GM19467 (cell line): ENCODE data around the gene ATM.
"Not testable (repeated sequence)": the region's sequence is repeated elsewhere in the genome, so short reads cannot be mapped to it uniquely, and the experiment has no call there.

Experiments
- ATAC-seq: cut with Tn5 transposase; IDR thresholded peaks from one replicate; pipeline ENCODE4 v1.9.1; 2021; ENCODE audit warnings: mild to moderate bottlenecking, moderate library complexity; ENCODE audit not compliant: unreplicated experiment

The ATM gene

DNA sequence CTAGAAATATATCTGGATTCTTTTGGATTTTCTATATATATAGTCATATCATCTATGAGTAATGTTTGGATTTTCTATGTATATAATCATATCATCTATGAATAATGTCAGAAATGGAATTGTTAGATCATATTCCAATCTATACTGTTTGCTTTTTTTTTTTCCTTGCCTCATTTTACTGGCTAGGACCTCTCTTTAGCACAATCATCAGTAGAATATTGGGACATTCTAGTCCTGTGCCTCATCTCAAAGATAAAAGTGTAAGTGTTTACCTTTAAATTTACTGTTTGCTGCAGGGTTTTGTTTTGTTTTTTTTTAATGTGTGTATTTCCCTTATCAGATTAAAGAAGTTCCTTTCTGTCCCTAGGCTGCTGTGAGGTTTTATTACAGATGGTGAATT is 147.4 kb downstream of the ATM start:
- no peak for ATAC-seq

DNA sequence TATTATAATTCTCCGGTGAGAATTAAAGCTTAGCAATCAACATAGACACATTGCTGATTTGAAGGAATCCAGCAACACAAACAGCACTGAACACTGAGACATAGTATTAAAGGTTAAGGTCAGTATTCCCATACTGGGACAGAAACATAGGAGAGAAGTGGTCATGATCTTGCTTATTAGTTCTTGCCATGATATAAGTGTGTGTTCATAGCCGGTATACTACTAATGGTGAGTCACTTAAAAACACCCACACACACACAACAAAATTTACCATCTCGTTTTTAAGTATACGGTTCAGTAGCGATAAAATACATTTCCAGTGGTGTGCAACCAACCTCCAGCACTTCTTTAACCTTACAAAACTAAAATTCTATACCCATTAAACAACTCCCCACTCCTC is 148.1 kb downstream of the ATM start:
- no peak for ATAC-seq

- not testable (repeated sequence) for ATAC-seq
Measured at GRCh38 chr11:108373505-108373904, 150.6 kb downstream of the ATM start.

DNA sequence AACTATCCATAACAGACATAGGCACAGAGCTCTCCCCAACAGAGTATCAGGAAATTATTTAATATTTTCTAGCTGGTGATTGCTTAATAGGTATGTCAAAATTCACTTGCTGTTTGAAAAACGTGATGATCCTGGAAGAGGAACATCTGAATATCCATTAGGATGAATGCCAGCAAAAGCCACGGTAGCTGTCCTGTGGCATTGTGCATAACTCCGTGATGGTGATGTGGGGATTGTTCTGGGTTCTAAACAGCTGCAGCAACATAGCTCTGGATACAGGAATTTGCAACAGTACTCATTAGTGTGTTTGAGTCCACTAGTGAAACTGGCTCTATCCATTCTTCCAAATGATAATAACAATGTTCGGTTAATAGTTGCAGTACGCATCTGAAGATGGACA is 165.7 kb downstream of the ATM start:
- no peak for ATAC-seq

DNA sequence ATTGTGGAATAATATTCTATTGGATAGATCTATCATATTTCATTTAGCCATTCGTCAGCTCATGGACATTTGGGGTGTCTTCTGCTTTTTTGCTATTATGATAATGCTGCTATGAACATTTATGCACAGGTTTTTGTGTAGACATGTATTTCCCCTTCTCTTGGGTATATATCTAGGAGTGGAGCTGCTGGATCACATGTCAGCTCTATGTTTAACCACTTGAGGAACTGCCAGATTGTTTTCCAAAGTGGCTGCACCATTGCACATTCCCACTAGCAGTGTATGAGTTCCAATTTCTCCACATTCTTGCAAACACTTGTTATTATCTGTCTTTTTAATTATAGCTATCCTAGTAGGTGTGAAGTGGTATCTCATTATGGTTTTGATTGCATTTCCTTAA is 169.5 kb downstream of the ATM start:
- ATAC-seq = no peak

DNA sequence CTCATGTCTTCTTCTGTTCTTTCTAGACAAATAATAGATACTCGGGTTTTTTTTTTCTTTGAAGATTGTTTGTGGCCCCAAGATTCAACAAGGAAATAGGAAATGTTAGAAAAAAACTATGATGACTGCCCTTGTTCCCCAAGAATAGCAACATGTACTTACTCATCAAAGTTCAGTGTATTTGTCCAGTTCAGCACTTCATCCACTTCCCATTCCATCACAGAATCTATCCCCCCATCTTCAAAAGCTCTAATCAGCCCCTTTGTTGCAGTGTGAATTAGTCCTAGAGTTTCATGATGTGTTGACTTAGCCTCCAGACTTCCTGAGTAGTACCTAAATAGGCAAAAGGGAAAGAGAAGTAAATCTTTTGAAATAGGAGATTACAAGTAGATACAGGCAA is 170.2 kb downstream of the ATM start:
- ATAC-seq = no peak

- no peak for ATAC-seq
Measured at GRCh38 chr11:108394744-108395284, 171.9 kb downstream of the ATM start.

DNA sequence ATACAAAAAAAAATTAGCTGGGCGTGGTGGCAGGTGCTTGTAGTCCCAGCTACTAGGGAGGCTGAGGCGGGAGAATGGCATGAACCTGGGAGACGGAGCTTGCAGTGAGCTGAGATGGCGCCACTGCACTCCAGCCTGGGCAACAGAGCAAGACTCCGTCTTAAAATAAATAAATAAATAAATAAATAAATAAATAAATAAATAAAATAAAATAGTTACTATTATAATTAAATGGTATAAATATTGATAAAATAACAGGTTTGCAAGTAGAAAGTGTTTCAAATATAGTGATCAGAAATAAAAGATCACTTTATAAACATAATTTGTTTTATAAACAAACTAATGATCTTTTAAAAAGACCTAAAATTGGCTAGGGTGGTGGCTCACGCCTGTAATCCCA is 173.8 kb downstream of the ATM start:
- ATAC-seq = not testable (repeated sequence)

GRCh38 chr11:108398439-108398838 is 175.6 kb downstream of the ATM start:
- no peak for ATAC-seq

GRCh38 chr11:108402241-108402640 is 179.4 kb downstream of the ATM start:
- no peak for ATAC-seq

DNA sequence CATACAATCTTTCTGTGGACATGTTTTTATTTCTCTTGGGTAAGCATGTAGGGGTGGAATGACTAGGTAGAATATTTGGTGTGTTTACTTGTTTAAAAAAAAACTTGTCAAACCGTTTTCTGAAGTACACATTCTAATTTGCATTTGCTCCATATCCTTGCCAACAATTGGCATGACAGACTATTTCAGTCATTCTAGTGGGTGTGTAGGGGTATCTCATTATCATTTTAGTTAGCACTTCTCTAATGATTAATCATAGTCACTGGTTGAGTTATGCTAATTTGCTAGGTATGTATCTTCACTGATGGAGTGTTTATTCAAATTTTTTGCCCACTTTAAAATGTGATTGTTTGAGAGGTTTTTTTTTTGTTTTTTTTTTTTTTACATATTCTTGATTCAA is 180.2 kb downstream of the ATM start:
- no peak for ATAC-seq

- no peak for ATAC-seq
Measured at GRCh38 chr11:108405706-108406105, 182.8 kb downstream of the ATM start.

DNA sequence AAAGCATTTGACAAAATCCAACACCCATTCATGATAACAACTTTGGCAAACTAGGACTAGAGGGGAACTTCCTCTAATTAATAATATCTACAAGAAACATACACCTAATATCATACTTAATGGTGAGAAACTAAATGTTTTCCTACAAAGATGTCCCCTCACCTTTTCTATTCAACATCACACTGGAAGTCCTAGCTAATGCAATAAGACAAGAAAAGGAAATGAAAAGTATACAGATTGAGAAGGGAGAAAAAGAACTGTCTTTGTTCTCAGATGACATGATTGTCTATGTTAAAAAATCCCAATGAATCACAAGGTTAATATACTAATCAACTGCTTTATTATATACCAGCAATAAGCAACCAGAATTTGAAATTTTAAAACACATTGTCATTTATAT is 192.1 kb downstream of the ATM start:
- no peak for ATAC-seq

DNA sequence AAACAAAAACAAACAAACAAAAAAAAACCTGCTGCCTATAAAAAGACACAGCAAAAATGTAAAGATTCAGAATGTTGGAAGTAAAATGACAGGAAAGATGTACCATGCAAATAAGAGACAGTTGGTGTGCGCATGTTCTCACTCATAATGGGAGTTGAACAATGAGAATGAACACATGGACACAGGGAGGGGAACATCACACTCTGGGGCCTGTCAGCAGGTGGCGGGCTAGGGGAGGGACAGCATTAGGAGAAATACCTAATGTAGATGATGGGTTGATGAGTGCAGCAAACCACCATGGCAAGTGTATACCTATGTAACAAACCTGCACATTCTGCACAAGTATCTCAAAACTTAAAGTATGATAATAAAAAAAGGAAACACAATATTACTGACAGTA is 194.7 kb downstream of the ATM start:
- not testable (repeated sequence) for ATAC-seq
